ENCODE measurements around the gene ZFYVE26.
A peak's percentile ranks its signal among the peaks of the same experiment; 100 is the strongest.

ZFYVE26 gene

GRCh38 chr14:67833403-67833802 is 17.0 kb upstream of the ZFYVE26 start:
- Histone ChIP-seq H3K4me1 (ENCODE audit: low read length) (no peaks in the 10 kb centered on the region), H3K9ac (ENCODE audit: low read length) (no peak overlapping the region)

DNA sequence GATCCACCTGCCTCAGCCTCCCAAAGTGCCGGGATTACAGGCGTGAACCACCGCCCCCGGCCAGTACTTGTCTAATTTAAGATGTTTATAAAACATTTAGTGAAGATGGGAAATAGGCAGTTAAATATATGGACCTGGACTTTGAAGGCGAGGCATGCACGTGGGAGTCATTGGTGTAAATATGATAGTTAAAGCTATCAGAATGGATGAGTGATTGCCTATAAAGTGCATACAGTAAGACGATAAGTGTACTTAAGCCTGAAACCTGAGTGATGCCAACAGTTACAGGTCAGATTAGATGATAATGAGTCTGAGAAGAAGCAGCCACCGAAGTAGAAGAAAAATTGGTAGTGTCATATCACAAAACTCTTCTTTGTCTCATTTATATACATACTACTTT is 14.7 kb upstream of the ZFYVE26 start:
- H3K4me1 ChIP-seq (ENCODE audit: low read length) = no peaks in the 10 kb centered on the region
- no peak overlapping the region for H3K4me3 ChIP-seq (ENCODE audit: low read length)
- no peaks in the 10 kb centered on the region for H3K27me3 ChIP-seq (ENCODE audit: low read depth, low read length)
- H3K27ac ChIP-seq (ENCODE audit: low read length) = no peak overlapping the region
- H3K36me3 ChIP-seq (replicated peaks; ENCODE audit: low read depth, low read length) = peaks cover 12% of the 10 kb centered on the region
- no peak overlapping the region for H2AFZ ChIP-seq (ENCODE audit: low read depth, low read length)
- no peak for TF ChIP-seq EZH2phosphoT487 (IDR thresholded peaks at IDR 0.05; ENCODE audit: low read depth)
- TF ChIP-seq, protein P1, sequence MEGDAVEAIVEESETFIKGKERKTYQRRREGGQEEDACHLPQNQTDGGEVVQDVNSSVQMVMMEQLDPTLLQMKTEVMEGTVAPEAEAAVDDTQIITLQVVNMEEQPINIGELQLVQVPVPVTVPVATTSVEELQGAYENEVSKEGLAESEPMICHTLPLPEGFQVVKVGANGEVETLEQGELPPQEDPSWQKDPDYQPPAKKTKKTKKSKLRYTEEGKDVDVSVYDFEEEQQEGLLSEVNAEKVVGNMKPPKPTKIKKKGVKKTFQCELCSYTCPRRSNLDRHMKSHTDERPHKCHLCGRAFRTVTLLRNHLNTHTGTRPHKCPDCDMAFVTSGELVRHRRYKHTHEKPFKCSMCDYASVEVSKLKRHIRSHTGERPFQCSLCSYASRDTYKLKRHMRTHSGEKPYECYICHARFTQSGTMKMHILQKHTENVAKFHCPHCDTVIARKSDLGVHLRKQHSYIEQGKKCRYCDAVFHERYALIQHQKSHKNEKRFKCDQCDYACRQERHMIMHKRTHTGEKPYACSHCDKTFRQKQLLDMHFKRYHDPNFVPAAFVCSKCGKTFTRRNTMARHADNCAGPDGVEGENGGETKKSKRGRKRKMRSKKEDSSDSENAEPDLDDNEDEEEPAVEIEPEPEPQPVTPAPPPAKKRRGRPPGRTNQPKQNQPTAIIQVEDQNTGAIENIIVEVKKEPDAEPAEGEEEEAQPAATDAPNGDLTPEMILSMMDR (IDR thresholded peaks at IDR 0.05; ENCODE audit: low read depth, low read length) = no peak
- H3K4me2 ChIP-seq (ENCODE audit: low read length) = no peak overlapping the region
- H3K79me2 ChIP-seq (ENCODE audit: low read length) = no peaks in the 10 kb centered on the region
- H3K9me3 ChIP-seq (ENCODE audit: insufficient read depth, low read length) = no peaks in the 10 kb centered on the region
- H4K20me1 ChIP-seq (ENCODE audit: insufficient read depth, low read length) = no peaks in the 10 kb centered on the region
- no peak overlapping the region for H3K9ac ChIP-seq (ENCODE audit: low read length)

More at GRCh38 chr14:67833403-67833802, 17.0 kb upstream of the ZFYVE26 start:
- H3K36me3 ChIP-seq (replicated peaks; ENCODE audit: low read depth, low read length) = peaks cover 3% of the 10 kb centered on the region
- H4K20me1 ChIP-seq (ENCODE audit: insufficient read depth, low read length) = no peaks in the 10 kb centered on the region
- no peaks in the 10 kb centered on the region for H3K27me3 ChIP-seq (ENCODE audit: low read depth, low read length)
- TF ChIP-seq, protein P1 (IDR thresholded peaks at IDR 0.05; ENCODE audit: low read depth, low read length) = no peak
- TF ChIP-seq EZH2phosphoT487 (IDR thresholded peaks at IDR 0.05; ENCODE audit: low read depth) = no peak
- no peak overlapping the region for H2AFZ ChIP-seq (ENCODE audit: low read depth, low read length)
- no peaks in the 10 kb centered on the region for H3K9me3 ChIP-seq (ENCODE audit: insufficient read depth, low read length)
- no peak overlapping the region for H3K27ac ChIP-seq (ENCODE audit: low read length)
- no peak overlapping the region for H3K4me2 ChIP-seq (ENCODE audit: low read length)
- H3K4me3 ChIP-seq (ENCODE audit: low read length) = no peak overlapping the region
- H3K79me2 ChIP-seq (ENCODE audit: low read length) = no peaks in the 10 kb centered on the region

GRCh38 chr14:67821121-67821520 is 4.7 kb upstream of the ZFYVE26 start:
- TF ChIP-seq, protein P1 (IDR thresholded peaks at IDR 0.05; ENCODE audit: low read depth, low read length) = no peak
- TF ChIP-seq EZH2phosphoT487 (IDR thresholded peaks at IDR 0.05; ENCODE audit: low read depth) = no peak
- Histone ChIP-seq H3K27ac (ENCODE audit: low read length) (no peak overlapping the region), H3K79me2 (ENCODE audit: low read length) (peaks cover 13% of the 10 kb centered on the region), H3K36me3 (replicated peaks; ENCODE audit: low read depth, low read length) (peaks cover 6% of the 10 kb centered on the region), H3K4me3 (ENCODE audit: low read length) (peak overlapping the region; percentile 90), H3K27me3 (ENCODE audit: low read depth, low read length) (no peaks in the 10 kb centered on the region), H3K4me2 (ENCODE audit: low read length) (peak overlapping the region; percentile 95), H3K9ac (ENCODE audit: low read length) (peak overlapping the region; percentile 97; the same call in 1 of the 2 replicates), H2AFZ (ENCODE audit: low read depth, low read length) (no peak overlapping the region), H3K4me1 (ENCODE audit: low read length) (peaks cover 23% of the 10 kb centered on the region), H3K9me3 (ENCODE audit: insufficient read depth, low read length) (no peaks in the 10 kb centered on the region), H4K20me1 (ENCODE audit: insufficient read depth, low read length) (no peaks in the 10 kb centered on the region)

GRCh38 chr14:67820428-67820971 is 4.1 kb upstream of the ZFYVE26 start:
- peaks cover 3% of the 10 kb centered on the region for H3K36me3 ChIP-seq (replicated peaks; ENCODE audit: low read depth, low read length)
- TF ChIP-seq, protein P1 (IDR thresholded peaks at IDR 0.05; ENCODE audit: low read depth, low read length) = no peak
- no peak for TF ChIP-seq EZH2phosphoT487 (IDR thresholded peaks at IDR 0.05; ENCODE audit: low read depth)
- no peaks in the 10 kb centered on the region for H3K9me3 ChIP-seq (ENCODE audit: insufficient read depth, low read length)
- peak overlapping the region; percentile 90 for H3K4me3 ChIP-seq (ENCODE audit: low read length)
- H3K4me1 ChIP-seq (ENCODE audit: low read length) = peaks cover 26% of the 10 kb centered on the region
- peak overlapping the region; percentile 94 for H2AFZ ChIP-seq (ENCODE audit: low read depth, low read length)
- no peaks in the 10 kb centered on the region for H3K27me3 ChIP-seq (ENCODE audit: low read depth, low read length)
- H3K4me2 ChIP-seq (ENCODE audit: low read length) = peak overlapping the region; percentile 95
- peak overlapping the region; percentile 82 for H3K27ac ChIP-seq (ENCODE audit: low read length)
- peaks cover 19% of the 10 kb centered on the region for H3K79me2 ChIP-seq (ENCODE audit: low read length)
- H4K20me1 ChIP-seq (ENCODE audit: insufficient read depth, low read length) = no peaks in the 10 kb centered on the region
- H3K9ac ChIP-seq (ENCODE audit: low read length) = peak overlapping the region; percentile 97
